Activated B cell treated with CpG ODN at 0.5 μM for 24 hours (primary cell): ENCODE data around the gene GNGT2. TPM values are rescaled to one million over a fixed set of nuclear protein-coding genes. Genes with fewer than 3 reads are reported as not detected.

Source experiments
- ATAC-seq: fragments of 200-7000 bp; cut with Tn5 transposase; one replicate; pipeline ENCODE4 v1.10.0; 2021; ENCODE audit warnings: low read depth, mild to moderate bottlenecking, moderate library complexity
- CTCF ChIA-PET: fragments of 350-600 bp; sonication (Branson Sonifier 250); formaldehyde crosslinking; loops from one replicate; lab custom pipeline; 2021; ENCODE audit warnings: antibody characterized with exemption; lab: Charles Lee
- POLR2A ChIA-PET: fragments of 350-600 bp; sonication (Branson Sonifier 250); formaldehyde crosslinking; loops from one replicate; lab custom pipeline; 2021; ENCODE audit warnings: antibody characterized with exemption; lab: Charles Lee
- DNase-seq: peaks from one replicate; pipeline ENCODE4 v3.0.0; 2022
- H3K27ac Mint-ChIP-seq: one replicate; pipeline ENCODE4 v1.8.0; 2020; ENCODE audit warnings: mixed read lengths
- H3K27me3 Mint-ChIP-seq: one replicate; pipeline ENCODE4 v1.8.0; 2021; ENCODE audit warnings: mixed read lengths
- H3K36me3 Mint-ChIP-seq: one replicate; pipeline ENCODE4 v1.8.0; 2021; ENCODE audit warnings: low read depth, mixed read lengths
- H3K4me1 Mint-ChIP-seq: one replicate; pipeline ENCODE4 v1.8.0; 2021; ENCODE audit warnings: mixed read lengths
- H3K4me3 Mint-ChIP-seq: one replicate; pipeline ENCODE4 v1.8.0; 2020; ENCODE audit warnings: mild to moderate bottlenecking, mixed read lengths
- H3K9me3 Mint-ChIP-seq: one replicate; pipeline ENCODE4 v1.8.0; 2020; ENCODE audit warnings: mixed read lengths
- intact Hi-C: fragments of 100-400 bp; cut with micrococcal nuclease; formaldehyde crosslinking; loops from one replicate; pipeline ENCODE4 v1.15.1; 2024
- total RNA-seq: library from RNA; stranded (reverse); gene quantifications from 2 replicates; pipeline ENCODE4 v1.2.3, GENCODE V29; 2022
- TF ChIP-seq, protein P1 (sequence below): fragments of 200-600 bp; IDR thresholded peaks from one replicate; pipeline ENCODE4 v1.8.0; 2022; ENCODE audit warnings: antibody characterized with exemption, mild to moderate bottlenecking

Gene GNGT2
- total RNA-seq, 1 donor from 2014 or later, result 9.8 TPM

- no peak overlapping the region for H3K4me3 Mint-ChIP-seq
- no peak overlapping the region for H3K27ac Mint-ChIP-seq
- DNase-seq (no peak), ATAC-seq (no peak)
- peaks cover 2% of the 10 kb centered on the region for H3K27me3 Mint-ChIP-seq
- peaks cover 37% of the 10 kb centered on the region for H3K4me1 Mint-ChIP-seq
- TF ChIP-seq, protein P1, sequence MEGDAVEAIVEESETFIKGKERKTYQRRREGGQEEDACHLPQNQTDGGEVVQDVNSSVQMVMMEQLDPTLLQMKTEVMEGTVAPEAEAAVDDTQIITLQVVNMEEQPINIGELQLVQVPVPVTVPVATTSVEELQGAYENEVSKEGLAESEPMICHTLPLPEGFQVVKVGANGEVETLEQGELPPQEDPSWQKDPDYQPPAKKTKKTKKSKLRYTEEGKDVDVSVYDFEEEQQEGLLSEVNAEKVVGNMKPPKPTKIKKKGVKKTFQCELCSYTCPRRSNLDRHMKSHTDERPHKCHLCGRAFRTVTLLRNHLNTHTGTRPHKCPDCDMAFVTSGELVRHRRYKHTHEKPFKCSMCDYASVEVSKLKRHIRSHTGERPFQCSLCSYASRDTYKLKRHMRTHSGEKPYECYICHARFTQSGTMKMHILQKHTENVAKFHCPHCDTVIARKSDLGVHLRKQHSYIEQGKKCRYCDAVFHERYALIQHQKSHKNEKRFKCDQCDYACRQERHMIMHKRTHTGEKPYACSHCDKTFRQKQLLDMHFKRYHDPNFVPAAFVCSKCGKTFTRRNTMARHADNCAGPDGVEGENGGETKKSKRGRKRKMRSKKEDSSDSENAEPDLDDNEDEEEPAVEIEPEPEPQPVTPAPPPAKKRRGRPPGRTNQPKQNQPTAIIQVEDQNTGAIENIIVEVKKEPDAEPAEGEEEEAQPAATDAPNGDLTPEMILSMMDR, result no peak
- CTCF ChIA-PET, result interaction anchor here (1.0 kb wide), 1 partner anchor 30 kb away, joined by 3 read pairs; no protein-coding TSS in a partner anchor
- H3K36me3 Mint-ChIP-seq, result peaks cover 15% of the 10 kb centered on the region
- intact Hi-C loops, result loop anchor here (10.0 kb wide), 2 partner anchors 548 to 1992 kb away; partner anchors contain the start of gene MYL4
- H3K9me3 Mint-ChIP-seq, result no peaks in the 10 kb centered on the region
- POLR2A ChIA-PET, result no interaction called here
These were observed 13.9 kb downstream of the GNGT2 start for GRCh38 chr17:49196520-49196919.

DNA sequence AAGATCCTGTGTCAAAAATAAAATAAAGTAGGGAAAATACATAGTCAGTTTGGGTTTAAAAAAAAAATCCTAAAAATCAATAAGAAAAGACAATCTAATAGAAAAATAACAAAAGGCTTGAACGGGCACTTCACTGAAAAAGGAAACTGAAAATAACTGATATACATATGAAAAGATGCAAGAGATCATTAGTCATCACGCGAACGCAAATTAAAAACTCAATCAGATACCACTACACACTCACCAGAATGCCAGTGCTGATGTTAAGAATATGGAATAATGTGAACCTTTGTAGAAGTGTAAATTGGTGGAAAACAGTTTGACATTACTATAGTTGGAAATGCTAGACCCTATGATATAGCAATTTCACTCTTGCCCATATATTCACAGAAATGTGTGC lies 14.6 kb downstream of the GNGT2 start:
- no peaks in the 10 kb centered on the region for H3K9me3 Mint-ChIP-seq
- intact Hi-C loops, result loop anchor here (10.0 kb wide), 2 partner anchors 549 to 1991 kb away; partner anchors contain the start of gene MYL4
- DNase-seq (no peak), ATAC-seq (no peak)
- ChIA-PET POLR2A (interaction anchor here (0.5 kb wide), 1 partner anchor 566 kb away, joined by 3 read pairs; no protein-coding TSS in a partner anchor), CTCF (interaction anchor here (1.0 to 6.2 kb wide), 2 partner anchors 21 to 31 kb away, joined by 3 to 41 read pairs; no protein-coding TSS in a partner anchor)
- H3K27me3 Mint-ChIP-seq, result peaks cover 2% of the 10 kb centered on the region
- peaks cover 15% of the 10 kb centered on the region for H3K36me3 Mint-ChIP-seq
- peak overlapping the region; percentile 35 for H3K27ac Mint-ChIP-seq
- H3K4me3 Mint-ChIP-seq, result no peak overlapping the region
- peaks cover 38% of the 10 kb centered on the region for H3K4me1 Mint-ChIP-seq
- TF ChIP-seq, protein P1, result no peak

DNA sequence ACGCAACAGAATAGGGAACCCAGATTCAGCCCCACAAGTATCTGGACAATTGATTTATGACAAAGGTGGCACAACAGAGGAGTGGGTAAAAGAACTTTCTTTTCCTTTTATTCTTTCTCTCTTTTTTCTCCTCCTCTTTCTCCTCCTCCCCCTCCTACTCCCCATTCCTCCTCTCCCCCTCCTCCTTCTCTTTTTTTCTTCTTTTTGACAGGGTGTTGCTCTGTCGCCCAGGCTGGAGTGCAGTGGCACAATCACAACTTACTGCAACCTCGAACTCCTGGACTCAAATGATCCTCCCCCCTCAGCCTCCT lies 16.1 kb downstream of the GNGT2 start:
- H3K27ac Mint-ChIP-seq, result peak overlapping the region; percentile 97

GRCh38 chr17:49193513-49194296 lies 16.7 kb downstream of the GNGT2 start:
- Mint-ChIP-seq H3K4me3 (peak overlapping the region; percentile 92), H3K27me3 (peaks cover 2% of the 10 kb centered on the region), H3K9me3 (no peaks in the 10 kb centered on the region), H3K4me1 (peaks cover 38% of the 10 kb centered on the region), H3K36me3 (peaks cover 15% of the 10 kb centered on the region), H3K27ac (peak overlapping the region; percentile 97)
- TF ChIP-seq, protein P1, result no peak
- ChIA-PET POLR2A (interaction anchor here (0.7 to 5.8 kb wide), 9 partner anchors 10 to 1986 kb away, joined by 3 to 259 read pairs (median 6); partner anchors contain the start of genes ABI3, CDK5RAP3, GNGT2 and PHOSPHO1), CTCF (interaction anchor here (1.5 to 6.2 kb wide), 4 partner anchors 13 to 32 kb away, joined by 3 to 91 read pairs (median 42); no protein-coding TSS in a partner anchor)
- ATAC-seq (peak; percentile 14), DNase-seq (peak; percentile 51)
- intact Hi-C loops, result loop anchor here (1.0 to 10.0 kb wide), 10 partner anchors 20 to 1989 kb away; partner anchors contain the start of genes ATP5MC1, KAT7, MYL4 and NFE2L1

More for the DNA sequence above, 16.1 kb downstream of the GNGT2 start:
- ChIA-PET POLR2A (interaction anchor here (0.7 to 5.8 kb wide), 7 partner anchors 20 to 1986 kb away, joined by 4 to 259 read pairs (median 7); partner anchors contain the start of genes ABI3, CDK5RAP3, GNGT2 and PHOSPHO1), CTCF (interaction anchor here (1.5 to 6.2 kb wide), 4 partner anchors 14 to 31 kb away, joined by 3 to 91 read pairs (median 42); no protein-coding TSS in a partner anchor)
- Mint-ChIP-seq H3K4me3 (peak overlapping the region; percentile 92), H3K27me3 (peaks cover 2% of the 10 kb centered on the region), H3K9me3 (no peaks in the 10 kb centered on the region), H3K4me1 (peaks cover 38% of the 10 kb centered on the region), H3K36me3 (peaks cover 15% of the 10 kb centered on the region)
- ATAC-seq (no peak), DNase-seq (no peak)
- intact Hi-C loops, result loop anchor here (1.0 to 10.0 kb wide), 7 partner anchors 19 to 1989 kb away; partner anchors contain the start of genes KAT7, MYL4 and NFE2L1
- TF ChIP-seq, protein P1, result no peak
